Caco-2 (cell line): ENCODE measurements around the gene NXNL1. TPM values are rescaled to one million over a fixed set of nuclear protein-coding genes. Genes with fewer than 3 reads are reported as not detected.

Experiments
- BruUV-seq: library from RNA; stranded (reverse); fragments of 400-500 nt; replicated peaks from 2 replicates; lab custom pipeline; 2021; lab: Mats Ljungman, UMichigan
- CTCF ChIA-PET: fragments of 300-600 bp; sonication (Branson Sonifier 250); formaldehyde crosslinking; loops from one replicate; lab custom pipeline; 2022; ENCODE audit warnings: antibody characterized with exemption; lab: Charles Lee
- POLR2A ChIA-PET: fragments of 300-600 bp; sonication (Branson Sonifier 250); formaldehyde crosslinking; loops from one replicate; lab custom pipeline; 2022; ENCODE audit warnings: antibody characterized with exemption; lab: Charles Lee
- DNase-seq, 2 experiments: peaks; one replicate each; pipeline versions ENCODE4 v3.0.0 to v3.0.0-alpha.2; 2020 to 2022
- H3K27me3 ChIP-seq: replicated peaks from 2 replicates; pipeline ENCODE4 v1.6.0; 2011; ENCODE audit warnings: low read length; ENCODE audit not compliant: control insufficient read depth, insufficient read depth
- H3K36me3 ChIP-seq: 2 replicates; pipeline ENCODE4 v1.5.1; 2011; ENCODE audit warnings: low read length; ENCODE audit not compliant: control insufficient read depth, insufficient read depth
- H3K4me1 ChIP-seq: fragments of 250-450 bp; sonication (Bioruptor Pico); 2 replicates; pipeline ENCODE4 v1.5.1; 2020; ENCODE audit warnings: mild to moderate bottlenecking
- H3K4me3 ChIP-seq: 2 replicates; pipeline ENCODE4 v1.5.1; 2011; ENCODE audit warnings: low read depth, mild to moderate bottlenecking, control low read depth, low read length
- H3K9me3 ChIP-seq: fragments of 250-450 bp; sonication (Bioruptor Pico); 2 replicates; pipeline ENCODE4 v1.5.1; 2020; ENCODE audit warnings: mild to moderate bottlenecking, moderate library complexity
- H3K27ac Mint-ChIP-seq: one replicate; pipeline ENCODE4 v1.8.0; 2022; ENCODE audit warnings: mixed read lengths; ENCODE audit not compliant: unreplicated experiment
- H3K27me3 Mint-ChIP-seq: one replicate; pipeline ENCODE4 v1.8.0; 2022; ENCODE audit warnings: mixed read lengths; ENCODE audit not compliant: insufficient read depth, unreplicated experiment
- H3K36me3 Mint-ChIP-seq: one replicate; pipeline ENCODE4 v1.8.0; 2022; ENCODE audit warnings: mild to moderate bottlenecking, mixed read lengths; ENCODE audit not compliant: insufficient read depth, unreplicated experiment
- H3K4me1 Mint-ChIP-seq: one replicate; pipeline ENCODE4 v1.8.0; 2022; ENCODE audit warnings: low read depth, mixed read lengths; ENCODE audit not compliant: unreplicated experiment
- H3K4me3 Mint-ChIP-seq: one replicate; pipeline ENCODE4 v1.8.0; 2022; ENCODE audit warnings: mild to moderate bottlenecking, moderate library complexity, mixed read lengths; ENCODE audit not compliant: unreplicated experiment
- H3K9me3 Mint-ChIP-seq: one replicate; pipeline ENCODE4 v1.8.0; 2022; ENCODE audit warnings: mixed read lengths; ENCODE audit not compliant: unreplicated experiment
- intact Hi-C: fragments of 100-400 bp; cut with micrococcal nuclease; formaldehyde crosslinking; loops from one replicate; pipeline ENCODE4 v1.10.0; 2022; ENCODE audit not compliant: unreplicated experiment
- total RNA-seq: library from RNA; stranded (reverse); gene quantifications from 2 replicates; pipeline ENCODE4 v1.2.3, GENCODE V29; 2022
- TF ChIP-seq, protein P1 (sequence below), 2 experiments: fragments of 200-600 bp in 1 of 2; IDR thresholded peaks; 1 replicate in 1 of 2; 2 replicates in 1 of 2; pipeline versions ENCODE4 v1.5.1 to v1.8.0; 2011 to 2022; ENCODE audit warnings: antibody characterized with exemption in 1 of 2, control low read depth in 1 of 2, inconsistent platforms in 1 of 2, low read depth in 1 of 2, low read length in 1 of 2, mild to moderate bottlenecking in 1 of 2, moderate library complexity in 1 of 2; ENCODE audit not compliant: insufficient read depth in 1 of 2, severe bottlenecking in 1 of 2, unreplicated experiment in 1 of 2

NXNL1 gene
- total RNA-seq, 1 experiment from 2014 or later: not detected

DNA sequence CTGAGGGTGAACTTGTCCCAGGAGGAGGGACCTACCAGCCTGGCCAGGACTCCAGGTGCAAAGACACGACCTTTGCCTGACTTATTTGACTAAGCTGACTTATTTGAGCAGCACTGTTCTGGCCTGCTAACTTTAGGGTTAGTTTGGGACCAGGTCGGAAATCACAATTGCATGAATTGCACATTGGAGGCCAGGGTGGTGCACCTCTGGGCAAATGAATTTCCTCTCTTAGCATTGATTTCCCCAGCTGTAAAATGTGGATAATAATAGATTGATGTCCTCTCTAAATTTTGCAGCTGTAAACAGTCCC, 53.9 kb downstream of the NXNL1 start:
- CTCF ChIA-PET: interaction anchor here (0.6 to 0.8 kb wide), 2 partner anchors 13 to 138 kb away, joined by 4 to 5 read pairs; partner anchors contain the start of gene MVB12A
- DNase-seq: no peak
- POLR2A ChIA-PET: interaction anchor here (1.1 kb wide), 1 partner anchor 12 kb away, joined by 4 read pairs; no protein-coding TSS in a partner anchor
- Mint-ChIP-seq H3K27ac (peak overlapping the region; percentile 10), H3K36me3 (peaks cover 8% of the 10 kb centered on the region), H3K4me1 (peaks cover 10% of the 10 kb centered on the region), H3K4me3 (peak overlapping the region; percentile 76), H3K9me3 (no peaks in the 10 kb centered on the region), H3K27me3 (no peaks in the 10 kb centered on the region)
- no peaks in the 10 kb centered on the region for H3K27me3 ChIP-seq
- TF ChIP-seq, protein P1, sequence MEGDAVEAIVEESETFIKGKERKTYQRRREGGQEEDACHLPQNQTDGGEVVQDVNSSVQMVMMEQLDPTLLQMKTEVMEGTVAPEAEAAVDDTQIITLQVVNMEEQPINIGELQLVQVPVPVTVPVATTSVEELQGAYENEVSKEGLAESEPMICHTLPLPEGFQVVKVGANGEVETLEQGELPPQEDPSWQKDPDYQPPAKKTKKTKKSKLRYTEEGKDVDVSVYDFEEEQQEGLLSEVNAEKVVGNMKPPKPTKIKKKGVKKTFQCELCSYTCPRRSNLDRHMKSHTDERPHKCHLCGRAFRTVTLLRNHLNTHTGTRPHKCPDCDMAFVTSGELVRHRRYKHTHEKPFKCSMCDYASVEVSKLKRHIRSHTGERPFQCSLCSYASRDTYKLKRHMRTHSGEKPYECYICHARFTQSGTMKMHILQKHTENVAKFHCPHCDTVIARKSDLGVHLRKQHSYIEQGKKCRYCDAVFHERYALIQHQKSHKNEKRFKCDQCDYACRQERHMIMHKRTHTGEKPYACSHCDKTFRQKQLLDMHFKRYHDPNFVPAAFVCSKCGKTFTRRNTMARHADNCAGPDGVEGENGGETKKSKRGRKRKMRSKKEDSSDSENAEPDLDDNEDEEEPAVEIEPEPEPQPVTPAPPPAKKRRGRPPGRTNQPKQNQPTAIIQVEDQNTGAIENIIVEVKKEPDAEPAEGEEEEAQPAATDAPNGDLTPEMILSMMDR (IDR thresholded peaks at IDR 0.05; ENCODE audit: insufficient read depth in 1 of 2, low read depth in 1 of 2, low read length in 1 of 2, severe bottlenecking in 1 of 2, unreplicated experiment in 1 of 2): no peak
- H3K36me3 ChIP-seq: peaks cover 2% of the 10 kb centered on the region; the same call in 1 of the 2 replicates
- intact Hi-C loops: no loop called here
- TSS peak; percentile 72 for BruUV-seq
- no peaks in the 10 kb centered on the region for H3K9me3 ChIP-seq
- peaks cover 13% of the 10 kb centered on the region for H3K4me1 ChIP-seq
- H3K4me3 ChIP-seq: peak overlapping the region; percentile 23

DNA sequence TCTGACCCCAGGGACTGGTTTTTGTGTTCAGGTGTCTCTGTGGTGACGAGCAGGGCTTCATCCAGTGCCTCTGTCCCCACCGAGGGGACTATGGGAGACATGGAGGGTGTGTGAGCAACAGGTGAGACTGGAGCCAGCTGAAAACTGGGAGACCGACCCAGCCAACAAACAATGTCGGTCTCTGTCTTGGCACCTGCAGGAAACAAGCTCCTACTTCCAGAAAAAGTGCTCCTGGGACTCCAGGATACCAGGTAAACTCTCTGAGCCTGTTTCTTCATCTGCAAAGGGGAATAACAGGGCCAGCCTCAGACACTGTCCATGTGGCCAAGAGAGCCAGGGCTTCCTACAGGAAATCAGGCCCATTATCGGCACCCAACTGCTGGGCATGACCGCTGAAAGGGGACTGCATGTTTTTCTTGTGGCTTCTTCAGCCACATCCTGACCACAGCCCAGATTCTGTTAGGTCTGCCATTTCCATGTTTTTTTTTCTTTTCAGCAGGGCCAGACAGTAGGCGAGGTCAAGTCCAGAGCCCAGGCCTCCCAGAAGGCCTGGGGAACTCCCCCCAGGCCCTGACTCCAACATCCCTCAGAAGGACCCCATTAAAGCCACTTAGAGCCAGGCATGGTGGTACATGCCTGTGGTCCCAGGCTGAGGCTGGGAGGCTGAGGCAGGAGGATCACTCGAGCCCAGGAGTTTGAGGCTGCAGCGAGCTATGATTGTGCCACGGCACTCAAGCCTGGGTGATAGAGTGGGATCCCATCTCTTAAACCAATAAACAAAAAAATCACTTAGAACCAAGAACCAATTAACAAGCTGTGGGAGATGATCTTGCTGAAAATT, 54.5 kb downstream of the NXNL1 start:
- H3K4me3 Mint-ChIP-seq: peak overlapping the region; percentile 76
- peak overlapping the region; percentile 10 for H3K27ac Mint-ChIP-seq
- H3K4me1 Mint-ChIP-seq: peaks cover 10% of the 10 kb centered on the region
- Histone ChIP-seq H3K9me3 (no peaks in the 10 kb centered on the region), H3K36me3 (peaks cover 2% of the 10 kb centered on the region; the same call in 1 of the 2 replicates), H3K4me3 (peak overlapping the region; percentile 42), H3K4me1 (peaks cover 13% of the 10 kb centered on the region), H3K27me3 (no peaks in the 10 kb centered on the region)
- no peak for DNase-seq
- peaks cover 13% of the 10 kb centered on the region for H3K36me3 Mint-ChIP-seq
- TSS peak; percentile 68 for BruUV-seq
- ChIA-PET POLR2A (interaction anchor here (0.6 to 1.5 kb wide), 4 partner anchors 13 to 77 kb away, joined by 3 to 15 read pairs (median 4); partner anchors contain the start of gene MVB12A), CTCF (interaction anchor here (0.5 to 1.2 kb wide), 4 partner anchors 13 to 90 kb away, joined by 3 to 6 read pairs (median 4); partner anchors contain the start of gene MVB12A)
- no peaks in the 10 kb centered on the region for H3K9me3 Mint-ChIP-seq
- intact Hi-C loops: no loop called here
- H3K27me3 Mint-ChIP-seq: no peaks in the 10 kb centered on the region
- TF ChIP-seq, protein P1 (IDR thresholded peaks at IDR 0.05; ENCODE audit: insufficient read depth in 1 of 2, low read depth in 1 of 2, low read length in 1 of 2, severe bottlenecking in 1 of 2, unreplicated experiment in 1 of 2): no peak

Other genes with a start within 250 kb of the NXNL1 start
- 20.2 and 20.7 TPM in 2 replicates for gene USE1, start 245.6 kb downstream of the NXNL1 start, total RNA-seq
- gene OCEL1, start 234.7 kb downstream of the NXNL1 start, total RNA-seq: 14.9 and 20.3 TPM in 2 replicates
- gene NR2F6, start 215.0 kb downstream of the NXNL1 start, total RNA-seq: 94.4 and 96.5 TPM in 2 replicates
- gene USHBP1, start 196.2 kb downstream of the NXNL1 start, total RNA-seq: not detected in 2 replicates
- 91.7 and 98.8 TPM in 2 replicates for gene BABAM1, start 193.5 kb downstream of the NXNL1 start, total RNA-seq
- gene ANKLE1, start 179.0 kb downstream of the NXNL1 start, total RNA-seq: 14.3 and 17.4 TPM in 2 replicates
- gene ABHD8, start 157.5 kb downstream of the NXNL1 start, total RNA-seq: 9.4 and 11.3 TPM in 2 replicates
- 78.9 and 88.5 TPM in 2 replicates for gene MRPL34, start 155.1 kb downstream of the NXNL1 start, total RNA-seq
- gene DDA1, start 151.4 kb downstream of the NXNL1 start, total RNA-seq: 43.8 and 55.6 TPM in 2 replicates
- gene ANO8, start 126.1 kb downstream of the NXNL1 start, total RNA-seq: 11.5 TPM in 2 replicates
- 50.1 and 50.7 TPM in 2 replicates for gene GTPBP3, start 123.4 kb downstream of the NXNL1 start, total RNA-seq
- not detected in 2 replicates for gene PLVAP, start 83.6 kb downstream of the NXNL1 start, total RNA-seq
- gene CCDC194, start 66.7 kb downstream of the NXNL1 start, total RNA-seq: 1.0 and 1.3 TPM in 2 replicates
- 94.3 and 98.4 TPM in 2 replicates for gene BST2, start 55.3 kb downstream of the NXNL1 start, total RNA-seq
- 36.7 and 37.6 TPM in 2 replicates for gene MVB12A, start 40.9 kb downstream of the NXNL1 start, total RNA-seq
- 0.37 TPM in 1 of 2 replicates, not detected in the other for gene TMEM221, start 12.3 kb downstream of the NXNL1 start, total RNA-seq
- gene SLC27A1, start 9.6 kb upstream of the NXNL1 start, total RNA-seq: 3.7 and 3.9 TPM in 2 replicates
- gene PGLS, start 50.7 kb upstream of the NXNL1 start, total RNA-seq: 69.2 and 69.7 TPM in 2 replicates
- gene COLGALT1, start 94.7 kb upstream of the NXNL1 start, total RNA-seq: 80.1 and 81.9 TPM in 2 replicates
- gene UNC13A, start 227.4 kb upstream of the NXNL1 start, total RNA-seq: 0.18 and 0.23 TPM in 2 replicates